Measurements from ENCODE around the gene HAS3.
"Not testable (repeated sequence)": the region's sequence is repeated elsewhere in the genome, so short reads cannot be mapped to it uniquely, and the experiment has no call there.

HAS3 gene, protein sequence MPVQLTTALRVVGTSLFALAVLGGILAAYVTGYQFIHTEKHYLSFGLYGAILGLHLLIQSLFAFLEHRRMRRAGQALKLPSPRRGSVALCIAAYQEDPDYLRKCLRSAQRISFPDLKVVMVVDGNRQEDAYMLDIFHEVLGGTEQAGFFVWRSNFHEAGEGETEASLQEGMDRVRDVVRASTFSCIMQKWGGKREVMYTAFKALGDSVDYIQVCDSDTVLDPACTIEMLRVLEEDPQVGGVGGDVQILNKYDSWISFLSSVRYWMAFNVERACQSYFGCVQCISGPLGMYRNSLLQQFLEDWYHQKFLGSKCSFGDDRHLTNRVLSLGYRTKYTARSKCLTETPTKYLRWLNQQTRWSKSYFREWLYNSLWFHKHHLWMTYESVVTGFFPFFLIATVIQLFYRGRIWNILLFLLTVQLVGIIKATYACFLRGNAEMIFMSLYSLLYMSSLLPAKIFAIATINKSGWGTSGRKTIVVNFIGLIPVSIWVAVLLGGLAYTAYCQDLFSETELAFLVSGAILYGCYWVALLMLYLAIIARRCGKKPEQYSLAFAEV

DNA sequence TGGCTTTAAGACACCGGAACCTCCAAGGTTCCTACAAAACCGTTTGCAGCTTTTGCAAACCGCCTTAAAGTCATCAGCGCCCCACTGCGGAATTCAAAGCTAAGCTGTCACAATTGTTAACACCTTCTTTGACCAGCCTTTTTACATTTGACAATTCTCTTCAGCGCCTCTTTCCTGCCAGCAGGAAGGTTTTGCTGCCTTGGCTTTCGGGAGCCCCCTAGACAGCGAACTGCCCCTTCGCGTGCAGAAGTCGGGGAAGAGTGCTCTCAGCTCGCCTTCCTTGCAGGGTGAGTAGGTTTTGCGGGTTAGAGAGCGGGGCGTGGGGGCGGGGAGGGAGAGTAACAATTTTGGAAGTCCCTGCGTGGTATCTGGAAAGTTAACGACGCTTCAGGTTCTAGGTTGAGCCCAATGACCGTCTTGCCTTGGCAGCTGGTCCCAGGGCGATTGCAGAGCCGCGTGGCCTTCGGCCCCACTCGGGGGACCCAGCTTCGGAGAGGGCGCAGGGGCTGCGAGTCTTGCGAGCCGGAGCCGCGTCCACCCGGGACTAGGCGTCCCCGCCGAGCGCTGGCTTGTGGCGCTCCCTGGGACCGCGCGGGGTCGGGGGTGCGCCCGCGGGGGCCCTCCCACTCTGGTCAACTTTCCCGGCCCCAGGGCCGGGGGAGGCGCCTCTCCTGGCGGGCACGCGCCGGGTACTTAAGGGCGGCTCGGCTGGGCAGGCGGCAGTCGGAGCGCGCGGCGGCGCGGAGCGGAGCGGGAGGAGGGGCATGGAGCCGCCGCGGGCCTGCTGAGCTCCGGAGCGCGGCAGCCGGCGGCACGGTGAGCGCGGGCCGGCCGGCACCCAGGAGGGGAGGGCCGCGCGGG is at the start of gene HAS3:
Gene HAS3, plus strand, starts transcription at position 153 of the 861 bp plus-strand sequence. CDS start 3,743 bp downstream, outside the sequence.
- peak in 1 of 2 donors; percentile 29 for DNase-seq (ENCODE audit: low read depth in 2 of 2)

DNA sequence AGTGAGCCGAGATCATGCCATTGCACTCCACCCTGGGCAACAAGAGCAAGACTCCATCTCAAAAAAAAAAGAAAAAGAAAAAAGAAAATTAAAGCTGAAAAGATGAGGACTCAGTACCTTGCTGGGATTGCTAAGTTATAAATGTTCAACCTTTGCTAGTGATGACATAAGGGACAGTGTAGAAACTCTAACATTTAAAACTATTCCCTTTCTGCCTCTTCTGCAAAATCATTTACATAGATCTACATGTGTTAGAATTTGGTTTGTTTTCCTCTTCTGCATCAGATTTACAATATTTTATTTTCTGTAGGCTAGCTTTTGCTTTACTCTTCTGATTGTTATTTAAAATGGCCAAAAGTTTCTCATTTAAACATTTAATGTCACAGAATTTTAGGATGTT is 49.5 kb upstream of the HAS3 start:
- no peak for DNase-seq (ENCODE audit: low read depth in 2 of 2)

DNA sequence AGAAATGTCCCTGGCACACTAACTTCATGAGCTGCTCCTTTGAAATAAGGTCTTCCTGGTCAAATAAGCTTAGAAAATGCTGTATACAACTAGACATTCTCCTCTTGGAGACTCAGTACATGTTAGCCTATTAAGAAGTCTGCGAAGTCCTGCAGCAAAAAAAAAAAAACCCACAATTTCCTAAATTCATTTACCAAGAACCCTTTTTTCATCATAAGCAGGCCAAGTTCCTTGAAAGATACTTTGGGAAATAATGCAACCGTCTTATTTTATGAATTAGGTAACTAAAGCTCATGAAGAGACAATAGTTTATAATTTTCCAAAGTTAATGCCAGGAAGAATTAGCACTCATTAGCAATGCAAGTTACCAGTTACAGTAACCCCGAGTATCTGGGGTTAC is 49.0 kb upstream of the HAS3 start:
- DNase-seq (ENCODE audit: low read depth in 2 of 2): no peak

DNA sequence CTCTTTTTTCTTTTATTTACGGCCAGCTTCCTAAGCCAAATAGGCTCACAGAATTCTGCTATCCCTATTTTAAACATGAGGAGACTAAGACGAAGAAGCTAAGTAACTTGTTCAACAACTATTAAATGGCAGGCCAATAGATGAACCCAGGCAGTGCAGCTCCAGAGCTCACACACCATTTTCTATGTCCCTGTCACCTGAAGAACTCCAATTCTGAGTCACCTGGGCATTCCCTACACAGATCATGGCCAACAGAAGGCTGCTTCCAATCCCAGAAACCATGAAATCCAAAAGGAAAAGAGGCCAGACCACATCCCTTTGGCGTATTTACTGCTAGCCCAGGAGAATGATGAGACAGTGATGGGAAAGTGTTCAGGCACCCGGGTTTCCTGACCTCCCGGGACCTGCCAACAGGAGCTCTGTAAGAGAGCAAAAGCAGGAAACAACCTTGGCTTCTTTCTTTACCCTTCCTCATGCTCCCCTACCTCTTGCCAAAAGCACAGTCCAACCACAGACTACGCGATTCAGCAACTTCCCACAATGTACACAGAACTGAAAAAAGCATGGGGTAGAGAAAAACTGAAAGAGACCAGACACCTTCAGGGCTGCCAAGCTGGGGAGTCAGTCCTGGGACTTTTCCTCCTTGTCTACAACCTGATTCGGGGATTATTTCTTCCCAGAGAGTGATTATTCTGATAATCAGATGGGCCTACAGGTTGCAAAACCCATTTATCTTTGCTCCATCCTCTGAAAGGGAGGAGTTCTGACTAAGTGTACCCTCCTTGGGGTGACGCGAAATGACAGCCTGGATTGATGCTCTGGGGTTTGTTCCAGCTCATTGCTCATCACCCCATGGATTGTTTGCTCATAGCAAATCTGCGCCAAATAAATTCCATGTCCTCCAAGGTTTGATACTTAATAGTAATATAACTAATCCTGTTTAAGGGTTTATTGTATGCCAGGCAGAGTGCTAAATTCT is 47.8 kb upstream of the HAS3 start:
- no peak for DNase-seq (ENCODE audit: low read depth in 2 of 2)

DNA sequence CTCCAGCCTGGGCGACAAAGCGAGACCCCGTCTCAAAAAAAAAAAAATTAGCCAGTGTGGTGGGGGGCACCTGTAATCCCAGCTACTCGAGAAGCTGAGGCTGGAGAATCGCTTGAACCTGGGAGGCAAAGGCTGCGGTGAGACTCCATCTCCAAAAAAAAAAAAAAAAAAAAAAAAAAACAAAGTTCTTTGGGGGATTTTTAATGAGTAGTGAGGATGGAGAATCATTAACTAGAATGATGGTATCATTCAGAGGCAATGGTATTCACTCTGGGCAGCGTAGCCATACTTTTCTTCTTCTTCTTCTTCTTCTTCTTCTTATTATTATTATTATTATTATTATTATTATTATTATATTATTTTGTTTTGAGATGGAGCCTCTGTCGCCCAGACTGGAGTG is 42.0 kb upstream of the HAS3 start:
- not testable (repeated sequence) for DNase-seq (ENCODE audit: low read depth in 2 of 2)

DNA sequence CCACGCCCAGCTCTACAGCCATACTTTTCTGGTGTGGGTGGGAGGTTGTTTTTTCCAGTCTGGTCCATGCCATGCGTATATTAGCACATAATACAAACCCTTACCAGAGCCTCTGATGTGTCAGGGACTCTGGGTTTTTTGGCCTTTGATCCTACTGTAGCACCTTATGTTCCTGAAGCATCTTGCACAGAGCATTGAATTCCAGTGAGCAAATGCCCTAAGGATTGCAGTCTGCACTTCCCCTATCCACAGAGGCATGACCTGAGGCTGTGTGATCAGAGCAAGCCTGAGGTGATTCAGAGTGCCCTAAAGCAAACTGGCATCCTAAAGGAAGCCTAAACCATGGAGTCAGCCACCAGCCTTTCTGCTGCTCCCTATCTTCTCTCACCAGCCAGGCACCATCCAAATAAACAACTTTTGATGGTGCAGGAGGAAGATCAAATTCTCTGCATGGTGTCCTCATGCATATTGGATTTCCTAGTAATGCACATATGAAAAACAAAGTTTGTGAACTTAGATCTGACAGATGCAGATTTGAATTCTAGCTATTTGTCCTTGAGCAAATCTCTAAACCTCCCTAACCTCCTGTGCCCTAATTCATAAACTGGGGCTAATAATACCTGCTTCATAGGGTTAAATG is 41.2 kb upstream of the HAS3 start:
- no peak for DNase-seq (ENCODE audit: low read depth in 2 of 2)

DNA sequence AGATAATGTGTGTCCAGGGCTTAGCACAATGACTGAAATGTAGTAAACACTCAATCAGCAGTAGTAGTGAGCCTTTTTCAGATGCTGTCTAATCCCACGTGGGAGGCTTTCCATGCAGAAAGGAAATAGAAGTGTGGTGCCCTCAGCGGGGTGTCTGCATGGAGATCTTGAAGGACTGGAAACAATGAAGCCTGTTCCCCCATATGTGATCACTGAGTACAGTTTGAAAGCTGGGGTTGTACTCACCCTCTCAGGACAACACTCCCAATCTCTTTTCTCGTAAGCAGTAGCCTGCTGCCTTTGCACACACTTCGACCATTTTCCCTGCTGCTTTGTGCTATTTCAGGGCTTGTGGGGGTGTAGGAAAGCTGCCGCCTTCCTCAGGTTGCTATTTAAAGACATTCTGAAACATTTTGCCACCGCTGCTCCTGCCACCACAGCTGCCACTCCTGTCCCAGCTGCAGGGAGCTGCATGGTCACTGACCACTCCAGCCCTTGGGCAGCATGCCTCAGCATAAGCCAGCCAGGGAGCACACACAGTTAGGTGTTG is 40.6 kb upstream of the HAS3 start:
- DNase-seq (ENCODE audit: low read depth in 2 of 2): no peak

DNA sequence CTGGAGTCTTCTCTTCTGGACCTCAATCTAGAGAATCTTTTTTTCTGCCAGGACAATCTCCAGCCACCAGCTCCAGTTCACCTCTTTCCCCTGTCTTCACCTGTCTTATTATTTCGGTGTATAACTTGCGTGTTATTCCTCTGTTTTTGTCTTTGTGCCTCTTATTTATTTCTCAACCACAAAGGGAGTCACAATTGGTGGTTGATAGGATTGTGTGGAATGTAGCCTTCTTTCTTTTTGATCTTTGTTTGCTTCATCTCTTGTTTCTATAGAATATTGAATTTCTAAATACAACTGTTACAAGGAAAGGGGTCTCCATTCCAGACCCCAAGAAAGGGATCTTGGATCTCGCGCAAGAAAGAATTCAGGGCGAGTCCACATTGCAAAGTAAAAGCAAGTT is 35.9 kb upstream of the HAS3 start:
- DNase-seq (ENCODE audit: low read depth in 2 of 2): no peak

DNA sequence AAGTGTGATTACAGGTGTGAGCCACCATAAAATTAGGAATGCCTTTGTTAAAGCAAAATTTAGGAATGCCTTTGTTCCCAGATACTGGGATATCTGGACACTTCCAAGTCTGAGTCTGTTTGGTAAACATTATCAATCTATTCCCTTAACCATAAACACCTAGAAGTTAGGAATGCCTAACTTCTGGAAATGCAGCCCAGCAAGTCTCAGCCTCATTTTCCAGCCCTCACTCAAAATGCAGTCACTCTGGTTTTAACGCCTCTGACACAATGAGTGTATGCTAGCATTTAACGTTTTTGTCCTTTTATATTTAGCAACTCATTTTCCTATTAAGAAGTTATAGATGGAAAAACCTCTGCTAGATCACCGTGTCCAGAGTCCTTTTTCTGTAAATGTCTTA is 34.4 kb upstream of the HAS3 start:
- DNase-seq (ENCODE audit: low read depth in 2 of 2): no peak

DNA sequence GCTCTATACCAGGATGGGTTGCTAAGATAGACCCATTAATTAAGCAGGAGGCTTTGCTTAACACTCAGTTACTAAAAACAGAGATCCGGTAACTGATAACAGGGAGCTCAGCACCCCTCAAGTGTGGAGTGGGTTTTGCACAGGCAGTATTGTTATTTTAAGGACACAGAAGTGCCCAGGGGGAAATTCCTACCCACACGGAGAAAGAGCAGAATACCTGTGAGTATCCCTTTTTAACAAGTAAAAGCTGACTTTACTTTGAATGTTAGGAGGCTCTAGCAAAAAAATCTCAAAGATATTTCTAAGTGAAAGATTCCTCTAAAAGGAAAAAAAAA is 32.8 kb upstream of the HAS3 start:
- no peak for DNase-seq (ENCODE audit: low read depth in 2 of 2)

DNA sequence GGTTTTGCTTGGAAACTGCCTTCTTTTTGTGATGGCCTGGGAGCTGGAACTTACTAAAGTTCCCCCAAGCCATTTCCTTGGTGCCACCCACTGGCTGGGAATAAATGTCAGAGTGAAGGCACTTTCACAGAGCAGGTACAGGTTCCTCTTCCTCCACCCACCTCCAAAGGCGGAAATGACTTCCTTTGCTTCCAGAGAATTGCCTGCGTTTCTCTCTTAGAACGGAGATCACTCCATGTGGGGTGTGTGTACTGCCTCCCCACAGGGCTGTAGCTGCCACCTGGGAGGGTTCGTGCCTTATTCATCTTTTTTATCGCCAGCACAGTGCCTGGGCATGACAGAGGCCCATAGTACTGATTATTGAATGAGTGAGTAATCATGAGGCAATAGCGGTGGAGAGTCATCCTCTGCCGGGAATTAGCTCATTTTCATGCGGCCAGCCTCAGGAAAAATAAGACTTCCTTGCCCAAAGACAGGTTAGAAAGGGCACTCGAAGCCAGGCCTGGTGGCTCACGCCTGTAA is 32.2 kb upstream of the HAS3 start:
- DNase-seq (ENCODE audit: low read depth in 2 of 2): no peak

DNA sequence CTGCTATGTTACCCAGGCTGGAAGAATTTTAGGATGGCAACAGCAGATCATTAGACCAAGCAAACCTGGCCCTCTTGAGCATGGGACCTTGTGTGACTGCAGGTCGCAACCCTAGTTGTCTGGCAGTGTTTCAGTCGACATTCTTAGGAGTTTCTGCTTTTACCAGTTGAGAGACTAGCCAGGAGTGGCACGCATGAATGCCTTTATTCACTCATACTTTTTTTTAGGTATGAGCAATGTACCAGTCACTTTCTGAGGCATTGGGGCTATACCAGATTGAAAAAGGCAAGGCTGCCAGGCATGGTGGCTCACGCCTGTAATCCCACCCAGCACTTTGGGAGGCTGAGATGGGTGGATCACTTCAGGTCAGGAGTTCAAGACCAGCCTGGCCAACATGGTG is 28.2 kb upstream of the HAS3 start:
- no peak for DNase-seq (ENCODE audit: low read depth in 2 of 2)

DNA sequence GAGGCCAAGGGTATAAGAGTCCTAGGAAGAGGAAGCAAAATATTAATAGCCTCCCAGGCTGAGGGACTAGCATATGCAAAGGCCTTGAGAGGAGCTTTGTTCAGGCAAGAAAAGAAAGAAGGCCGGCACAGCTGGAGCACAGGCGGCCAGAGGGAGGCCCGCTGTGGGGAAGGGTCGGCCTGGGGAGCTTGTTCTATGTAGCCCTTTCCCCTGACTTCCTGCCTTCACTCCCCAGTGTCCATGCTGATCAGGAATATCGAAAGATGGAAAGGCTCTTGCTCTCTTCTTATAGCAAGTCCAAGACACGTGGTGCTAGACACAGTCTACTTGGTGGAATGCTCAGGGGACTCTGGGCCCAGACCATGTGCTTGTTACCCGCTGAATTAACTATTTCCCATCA is 27.4 kb upstream of the HAS3 start:
- no peak for DNase-seq (ENCODE audit: low read depth in 2 of 2)

DNA sequence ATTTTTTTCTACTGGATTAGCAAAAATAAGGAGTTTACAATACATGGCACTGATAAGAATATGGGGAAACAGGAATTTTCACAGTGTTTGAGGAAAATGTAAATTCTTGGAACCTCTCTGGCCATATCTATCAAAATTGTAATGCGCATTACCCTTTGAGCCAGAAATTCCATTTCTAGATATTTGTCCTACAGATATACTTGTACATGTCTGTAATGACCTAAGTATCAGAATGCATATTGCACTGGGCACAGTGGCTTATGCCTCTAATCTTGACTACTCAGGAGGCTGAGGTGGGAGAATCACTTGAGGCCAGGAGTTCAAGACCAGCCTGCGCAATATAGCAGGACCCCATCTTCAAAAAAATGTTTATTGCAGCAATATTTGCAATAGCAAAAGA is 25.8 kb upstream of the HAS3 start:
- no peak for DNase-seq (ENCODE audit: low read depth in 2 of 2)

DNA sequence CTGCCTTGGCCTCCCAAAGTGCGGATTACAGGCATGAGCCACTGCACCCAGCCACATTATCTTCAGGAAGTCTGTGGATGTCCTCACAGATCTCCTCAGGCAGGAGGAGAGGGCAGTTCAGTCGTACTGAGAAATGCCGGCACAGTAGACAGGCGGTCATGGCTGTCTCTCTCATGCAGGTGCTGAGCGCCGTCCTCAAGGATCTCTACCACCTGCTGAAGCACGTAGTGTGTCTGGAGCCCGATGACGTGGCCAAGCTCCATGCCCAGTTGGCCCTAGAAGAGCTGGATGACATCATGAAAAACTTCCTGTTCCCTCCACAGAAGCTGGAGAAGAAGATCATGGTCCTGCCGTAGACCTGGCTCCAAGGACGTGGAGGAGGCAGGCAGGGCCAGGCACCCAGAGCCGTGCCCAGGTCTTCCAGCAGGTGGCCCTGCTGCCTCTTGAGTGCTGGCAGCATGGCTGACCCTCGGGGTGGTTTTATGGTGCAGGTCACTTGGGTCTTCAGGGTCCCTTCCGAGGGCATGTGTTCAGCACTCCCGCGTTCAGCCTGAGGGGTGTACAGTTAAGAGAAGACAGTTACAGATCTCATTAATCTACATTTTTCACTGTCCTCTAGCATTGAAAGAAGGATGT is 22.0 kb upstream of the HAS3 start:
- no peak for DNase-seq (ENCODE audit: low read depth in 2 of 2)

DNA sequence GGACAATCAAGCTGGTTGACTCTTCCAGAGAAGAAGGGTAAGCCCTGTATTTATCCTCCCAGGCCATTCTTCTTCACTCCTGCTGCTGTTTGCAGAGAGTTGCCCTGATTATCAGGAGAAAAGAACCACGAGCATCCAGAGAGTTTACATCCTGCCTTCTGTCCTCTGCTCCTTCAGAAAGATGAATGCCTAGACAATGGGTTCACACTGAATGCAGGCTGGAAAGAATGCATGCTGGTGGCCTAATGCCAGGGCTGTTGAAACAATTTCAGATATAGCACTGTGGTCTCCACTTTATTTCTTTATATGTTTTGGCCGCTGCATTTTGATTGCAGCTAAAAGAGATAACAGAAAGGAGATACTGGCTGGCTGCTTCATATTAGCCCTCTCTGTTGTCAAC is 21.2 kb upstream of the HAS3 start:
- no peak for DNase-seq (ENCODE audit: low read depth in 2 of 2)

DNA sequence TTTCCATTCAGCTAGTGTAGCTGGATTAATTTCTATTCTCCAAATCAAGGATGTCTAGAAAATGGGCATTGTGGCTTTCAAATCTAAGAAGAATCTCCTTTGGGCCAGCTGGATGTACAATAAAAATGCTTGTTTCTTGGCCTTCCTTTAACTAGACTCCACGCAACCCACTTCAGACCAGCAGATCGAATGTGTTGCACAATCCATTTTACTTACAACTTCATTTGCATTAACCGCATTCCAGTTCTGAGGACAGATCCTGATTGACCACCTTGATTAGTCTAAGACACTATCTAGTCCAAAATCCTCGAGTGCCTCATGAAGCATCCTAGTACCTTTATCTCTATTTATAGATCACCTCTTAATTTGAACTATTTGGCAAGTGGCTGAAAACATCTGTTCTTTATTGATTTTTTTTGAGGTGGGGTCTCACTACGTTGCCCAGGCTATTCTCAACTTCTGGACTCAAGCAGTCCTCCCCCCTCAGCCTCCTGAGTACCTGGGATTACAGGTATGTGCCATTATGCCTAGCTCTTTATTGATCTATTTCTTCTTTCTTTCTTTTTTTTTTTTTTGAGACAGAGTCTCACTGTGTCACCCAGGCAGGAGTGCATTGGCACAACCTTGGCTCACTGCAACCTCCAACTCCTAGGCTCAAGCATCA is 20.3 kb upstream of the HAS3 start:
- DNase-seq (ENCODE audit: low read depth in 2 of 2): no peak

DNA sequence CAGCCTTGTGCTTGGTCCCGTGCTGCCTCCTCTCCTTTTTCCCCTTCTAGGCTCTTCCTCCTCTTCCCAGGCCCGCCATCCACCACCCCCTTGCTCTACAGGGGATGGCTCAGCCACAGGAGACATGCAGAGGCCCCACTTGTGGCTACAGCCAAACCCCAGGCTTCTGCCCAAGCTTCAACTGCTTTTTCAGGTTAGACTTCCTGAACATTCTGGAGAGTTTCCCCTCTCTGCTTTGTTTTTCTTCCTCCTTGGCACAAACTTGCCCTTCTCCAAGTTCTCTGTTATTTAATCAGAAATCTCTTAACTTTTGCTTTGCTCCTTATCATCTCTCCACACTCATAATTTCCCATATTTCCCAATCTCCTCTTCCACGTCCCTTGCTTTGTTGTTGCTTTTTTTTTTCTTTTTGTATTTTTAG is 18.3 kb upstream of the HAS3 start:
- no peak for DNase-seq (ENCODE audit: low read depth in 2 of 2)

DNA sequence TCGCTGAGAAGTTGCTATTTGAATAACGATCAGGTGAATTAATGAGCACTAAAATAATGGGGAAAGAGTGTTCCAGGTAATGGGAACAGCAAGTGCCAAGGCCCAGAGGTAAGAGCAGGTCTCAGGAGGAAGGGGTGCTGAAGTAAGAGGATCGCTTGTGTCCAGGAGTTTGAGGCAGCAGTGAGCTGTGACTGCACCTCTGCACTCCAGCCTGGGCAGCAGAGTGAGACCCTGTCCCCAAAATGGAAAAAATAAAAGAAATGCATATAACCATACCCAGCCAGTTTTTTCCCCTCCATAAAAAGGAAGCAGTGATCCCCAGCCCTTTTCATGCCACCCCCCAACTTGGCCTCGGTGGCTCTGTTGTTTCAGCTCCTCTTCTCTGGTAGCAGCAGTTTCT is 16.8 kb upstream of the HAS3 start:
- DNase-seq (ENCODE audit: low read depth in 2 of 2): no peak

Data from stimulated activated CD4-positive, alpha-beta T cell treated with anti-CD3 and anti-CD28 coated beads, Interleukin-1b, Interleukin-23, amount 100 ng/mL, for 4 hours (primary cell).